Measurements from ENCODE around the gene ATG2B. TPM values are rescaled to one million over a fixed set of nuclear protein-coding genes. Genes with fewer than 3 reads are reported as not detected.

Gene ATG2B
- total and polyA plus RNA-seq, 2 donors (not counting 1 experiment from before 2014, with no cell fraction given) = 8.1 to 39.6 TPM

DNA sequence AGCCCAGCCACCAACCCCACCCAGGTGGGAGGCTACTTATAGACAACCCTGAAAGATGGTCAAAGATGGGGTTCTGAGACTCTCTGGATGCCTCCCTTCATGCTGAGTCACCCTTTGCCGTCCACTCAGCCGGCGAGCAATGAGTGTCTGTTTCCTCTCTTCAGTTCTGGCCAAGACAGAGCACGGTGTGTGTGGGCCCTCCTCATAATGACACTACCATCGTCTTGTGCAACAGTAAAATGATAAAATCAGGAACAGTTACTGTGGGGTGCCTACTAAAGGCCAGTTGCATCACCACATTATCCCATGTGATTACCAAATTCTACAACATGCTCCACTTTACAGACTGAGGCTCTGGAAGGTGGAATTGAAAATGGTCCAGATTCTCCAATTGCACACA is 114.1 kb downstream of the ATG2B start:
- Histone ChIP-seq H3K4me3 (ENCODE audit: control extremely low read depth in 1 of 5, extremely low read depth in 1 of 5, insufficient read depth in 1 of 5, low read depth in 2 of 5, low read length in 4 of 5) (no peak overlapping the region), H3K4me1 (ENCODE audit: control insufficient read depth in 2 of 2, insufficient read depth in 2 of 2, low read length in 2 of 2) (no peaks in the 10 kb centered on the region), H3K79me2 (ENCODE audit: control insufficient read depth, insufficient read depth, low read length) (no peaks in the 10 kb centered on the region), H3K36me3 (replicated peaks in 1 of 2; ENCODE audit: control extremely low read depth in 1 of 2, control insufficient read depth in 1 of 2, extremely low read depth in 1 of 2, insufficient read depth in 2 of 2, low read length in 1 of 2) (no peaks in the 10 kb centered on the region), H4K20me1 (ENCODE audit: control insufficient read depth, insufficient read depth, low read length, poor library complexity, severe bottlenecking) (no peaks in the 10 kb centered on the region), H2AFZ (ENCODE audit: insufficient read depth, low read depth, low read length, poor library complexity, severe bottlenecking) (no peak overlapping the region), H3K9me3 (ENCODE audit: control extremely low read depth in 1 of 3, control insufficient read depth in 2 of 3, insufficient read depth in 1 of 3, low read length in 2 of 3) (peaks cover 0 to 3% (median 0%) of the 10 kb centered on the region in 3 donors), H3K27me3 (replicated peaks in 1 of 4; ENCODE audit: control extremely low read depth in 1 of 4, control insufficient read depth in 3 of 4, insufficient read depth in 4 of 4, low read length in 3 of 4) (peaks cover 0 to 17% (median 0%) of the 10 kb centered on the region in 4 experiments), H3K9ac (ENCODE audit: low read length) (no peak overlapping the region), H3K27ac (ENCODE audit: low read length in 2 of 2) (no peak overlapping the region), H3K4me2 (replicated peaks; ENCODE audit: low read depth, low read length, poor library complexity, severe bottlenecking) (no peak overlapping the region)
- no peak overlapping the region for H3K4me3 Mint-ChIP-seq
- ATAC-seq (ENCODE audit: low read depth) (no peak), DNase-seq (no peak)
- H3K4me1 Mint-ChIP-seq = no peaks in the 10 kb centered on the region
- 74% methylated on average over 3 of the region's 5 CpGs for WGBS (ENCODE audit: insufficient coverage)
- CTCF ChIA-PET = interaction anchor here (0.7 kb wide), 1 partner anchor 32 kb away, joined by 4 read pairs; no protein-coding TSS in a partner anchor
- peaks cover 2% of the 10 kb centered on the region for H3K9me3 Mint-ChIP-seq (ENCODE audit: insufficient read depth)
- H3K27ac Mint-ChIP-seq = no peak overlapping the region
- POLR2A ChIA-PET = no interaction called here
- no peak for TF ChIP-seq CTCF (IDR thresholded peaks at IDR 0.05)
- TF ChIP-seq EZH2 (IDR thresholded peaks at IDR 0.05; ENCODE audit: borderline replicate concordance, insufficient read depth, low read depth, low read length, poor library complexity, severe bottlenecking) = no peak
- intact Hi-C loops (cut with micrococcal nuclease) = no loop called here
- H3K27me3 Mint-ChIP-seq = peaks cover 56% of the 10 kb centered on the region

DNA sequence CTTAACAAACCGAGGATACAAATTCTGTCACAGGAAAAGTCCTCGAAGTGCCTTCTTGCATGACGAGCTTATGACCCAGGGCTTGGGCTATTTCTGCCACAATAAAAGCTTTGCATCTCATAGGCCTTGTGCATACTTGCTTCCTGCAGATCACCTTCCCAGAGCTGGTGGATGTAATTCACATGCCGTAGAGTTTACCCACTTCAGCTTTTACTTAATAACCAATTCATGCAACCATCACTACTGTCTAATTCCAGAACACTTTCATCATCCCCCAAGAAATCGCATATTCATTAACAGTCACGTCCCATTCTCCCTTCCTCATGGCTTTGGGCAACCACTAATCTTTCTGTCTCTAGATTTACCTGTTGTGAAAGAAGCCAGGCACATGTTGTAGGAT is 116.1 kb downstream of the ATG2B start:
- Histone ChIP-seq H4K20me1 (ENCODE audit: control insufficient read depth, insufficient read depth, low read length, poor library complexity, severe bottlenecking) (no peaks in the 10 kb centered on the region), H3K4me2 (replicated peaks; ENCODE audit: low read depth, low read length, poor library complexity, severe bottlenecking) (no peak overlapping the region), H3K27me3 (replicated peaks in 1 of 4; ENCODE audit: control extremely low read depth in 1 of 4, control insufficient read depth in 3 of 4, insufficient read depth in 4 of 4, low read length in 3 of 4) (peaks cover 0 to 17% (median 0%) of the 10 kb centered on the region in 4 experiments), H3K36me3 (replicated peaks in 1 of 2; ENCODE audit: control extremely low read depth in 1 of 2, control insufficient read depth in 1 of 2, extremely low read depth in 1 of 2, insufficient read depth in 2 of 2, low read length in 1 of 2) (no peaks in the 10 kb centered on the region), H3K27ac (ENCODE audit: low read length in 2 of 2) (no peak overlapping the region), H3K9ac (ENCODE audit: low read length) (no peak overlapping the region), H2AFZ (ENCODE audit: insufficient read depth, low read depth, low read length, poor library complexity, severe bottlenecking) (no peak overlapping the region), H3K79me2 (ENCODE audit: control insufficient read depth, insufficient read depth, low read length) (no peaks in the 10 kb centered on the region), H3K9me3 (ENCODE audit: control extremely low read depth in 1 of 3, control insufficient read depth in 2 of 3, insufficient read depth in 1 of 3, low read length in 2 of 3) (peaks cover 0 to 17% (median 0%) of the 10 kb centered on the region in 3 donors), H3K4me3 (ENCODE audit: control extremely low read depth in 1 of 5, extremely low read depth in 1 of 5, insufficient read depth in 1 of 5, low read depth in 2 of 5, low read length in 4 of 5) (no peak overlapping the region), H3K4me1 (ENCODE audit: control insufficient read depth in 2 of 2, insufficient read depth in 2 of 2, low read length in 2 of 2) (no peaks in the 10 kb centered on the region)
- peaks cover 2% of the 10 kb centered on the region for H3K9me3 Mint-ChIP-seq (ENCODE audit: insufficient read depth)
- POLR2A ChIA-PET = no interaction called here
- intact Hi-C loops (cut with micrococcal nuclease) = no loop called here
- ATAC-seq (ENCODE audit: low read depth) (no peak), DNase-seq (no peak)
- no peak overlapping the region for H3K27ac Mint-ChIP-seq
- 94% methylated on average over 4 of the region's 6 CpGs for WGBS (ENCODE audit: insufficient coverage)
- no peaks in the 10 kb centered on the region for H3K4me1 Mint-ChIP-seq
- TF ChIP-seq CTCF (IDR thresholded peaks at IDR 0.05) = no peak
- TF ChIP-seq EZH2 (IDR thresholded peaks at IDR 0.05; ENCODE audit: borderline replicate concordance, insufficient read depth, low read depth, low read length, poor library complexity, severe bottlenecking) = no peak
- peaks cover 46% of the 10 kb centered on the region for H3K27me3 Mint-ChIP-seq
- CTCF ChIA-PET = no interaction called here
- no peak overlapping the region for H3K4me3 Mint-ChIP-seq
